Brain pericyte (primary cell): Measurements from ENCODE around the gene LPAR2.
A peak's percentile ranks its signal among the peaks of the same experiment; 100 is the strongest.
"Not testable (repeated sequence)": the region's sequence is repeated elsewhere in the genome, so short reads cannot be mapped to it uniquely, and the experiment has no call there.

Experiments
- DNase-seq: peaks from one replicate; pipeline ENCODE4 v3.0.0-alpha.2; 2012; ENCODE audit warnings: low read depth, low spot score

LPAR2 gene

DNA sequence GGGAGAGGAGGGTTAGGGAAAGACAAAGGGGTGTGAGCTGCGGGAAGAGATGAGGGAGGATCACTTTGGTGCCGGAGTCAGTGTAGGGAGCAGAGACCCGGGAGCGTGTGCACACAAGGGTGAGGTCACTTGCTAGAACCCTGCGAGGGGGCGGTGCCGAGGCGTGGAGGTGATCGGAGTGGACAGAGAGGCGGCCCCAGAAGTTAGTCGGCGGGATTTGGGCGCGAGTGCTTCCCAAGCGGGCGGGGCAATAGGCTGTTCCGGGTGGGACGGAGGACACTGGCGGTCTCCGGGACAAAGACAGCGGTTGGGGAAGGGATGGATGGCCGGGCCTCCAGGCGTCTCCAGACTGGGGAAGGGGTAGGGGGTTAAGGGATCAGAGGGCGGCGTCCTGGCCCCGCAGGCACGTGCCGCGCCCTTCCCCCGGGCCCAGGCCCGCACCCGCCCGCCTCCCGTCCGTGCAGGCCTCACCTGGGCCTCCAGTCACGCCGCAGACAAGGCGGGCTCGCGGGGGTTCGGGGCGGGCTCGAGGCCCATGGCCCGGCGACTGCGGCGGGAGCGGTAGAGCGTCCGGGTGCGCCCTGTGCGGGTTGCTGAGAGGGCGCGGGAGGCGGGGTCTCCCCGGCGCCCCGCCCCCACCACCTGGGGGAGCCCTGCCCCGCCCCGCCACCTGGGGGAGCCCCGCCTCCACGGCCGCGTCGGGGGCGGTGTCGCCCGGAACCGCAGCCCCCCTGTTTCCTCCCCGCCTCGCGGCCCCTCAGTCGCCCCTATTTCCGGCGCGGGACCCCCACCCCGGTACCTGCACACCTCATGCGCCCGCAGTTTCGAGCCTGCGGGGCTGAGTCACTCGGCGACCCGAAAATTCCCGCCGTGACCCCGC, at the start of gene LPAR2:
Gene LPAR2, minus strand, starts transcription at position 600 of the 880 bp plus-strand sequence. CDS start 945 bp downstream, outside the sequence.
- no peak for DNase-seq

DNA sequence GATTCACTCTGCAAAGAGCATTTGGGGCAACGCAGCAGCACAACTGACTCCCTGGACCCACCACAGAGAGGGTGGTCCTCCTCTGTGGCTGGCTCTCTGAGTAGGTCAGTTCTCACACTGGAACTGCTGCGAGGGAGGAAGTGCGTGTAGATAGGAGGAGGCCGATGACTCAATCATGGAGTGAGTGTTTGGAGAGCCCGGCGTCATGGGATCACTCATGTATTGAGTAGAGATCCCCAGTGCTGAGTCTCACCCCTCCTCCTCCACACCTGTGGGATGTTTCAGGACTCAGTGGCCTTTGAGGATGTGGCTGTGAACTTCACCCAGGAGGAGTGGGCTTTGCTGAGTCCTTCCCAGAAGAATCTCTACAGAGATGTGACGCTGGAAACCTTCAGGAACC, 49.6 kb upstream of the LPAR2 start:
- DNase-seq, result no peak

DNA sequence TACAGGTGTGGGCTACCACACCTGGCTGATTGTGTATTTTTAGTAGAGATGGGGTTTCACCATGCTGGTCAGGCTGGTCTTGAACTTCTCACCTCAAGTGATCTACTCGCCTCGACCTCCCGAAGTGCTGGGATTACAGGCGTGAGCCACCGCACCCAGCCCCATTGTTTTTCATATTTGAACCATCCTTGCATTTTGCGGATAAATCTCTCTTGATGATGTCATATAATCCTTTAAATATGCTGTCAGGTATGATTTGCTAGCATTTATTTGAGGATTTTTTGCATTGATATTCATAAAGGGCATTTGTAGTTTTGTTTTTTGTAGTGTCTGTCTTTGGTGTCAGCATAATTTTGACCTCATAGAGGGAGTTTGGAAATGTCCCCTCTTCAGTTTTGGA, 46.3 kb upstream of the LPAR2 start:
- DNase-seq, result no peak

DNA sequence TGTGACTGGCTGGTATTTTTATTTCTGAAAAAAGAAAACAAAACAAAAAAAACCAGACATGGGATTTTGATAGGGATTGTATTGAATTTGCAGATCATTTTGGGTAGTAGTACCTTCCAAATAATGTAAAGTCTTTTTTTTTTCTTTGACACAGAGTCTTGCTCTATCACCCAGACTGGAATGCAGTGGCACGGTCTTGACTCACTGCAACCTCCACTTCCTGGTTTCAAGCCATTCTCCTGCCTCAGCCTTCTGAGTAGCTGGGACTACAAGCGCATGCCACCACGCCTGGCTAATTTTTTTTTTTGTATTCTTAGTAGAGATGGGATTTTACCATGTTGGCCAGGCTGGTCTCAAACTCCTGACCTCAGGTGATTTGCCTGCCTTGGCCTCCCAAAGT, 44.8 kb upstream of the LPAR2 start:
- no peak for DNase-seq

DNA sequence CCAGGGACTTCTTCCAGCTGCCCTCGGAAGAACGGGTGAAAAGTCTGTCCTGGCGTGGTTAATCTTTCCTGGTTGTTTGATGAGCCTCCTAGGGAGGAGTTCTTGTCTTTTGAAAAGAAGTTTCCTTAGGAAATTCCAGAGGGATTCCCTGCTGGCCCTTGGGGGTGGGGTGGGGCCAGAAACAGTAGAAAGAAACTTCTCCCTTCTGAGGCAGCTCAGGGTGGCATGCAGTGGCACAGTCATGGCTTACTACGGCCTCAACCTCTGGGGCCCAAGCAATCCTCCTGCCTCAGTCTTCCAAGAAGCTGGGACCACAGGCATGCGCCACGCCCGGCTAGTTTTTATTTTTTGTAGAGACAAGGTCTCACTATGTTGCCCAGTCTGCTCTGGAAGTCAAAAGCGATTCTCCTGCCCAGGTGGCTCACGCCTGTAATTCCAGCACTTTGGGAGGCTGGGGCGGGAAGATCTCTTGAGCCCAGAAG, 42.1 kb upstream of the LPAR2 start:
- DNase-seq, result no peak

DNA sequence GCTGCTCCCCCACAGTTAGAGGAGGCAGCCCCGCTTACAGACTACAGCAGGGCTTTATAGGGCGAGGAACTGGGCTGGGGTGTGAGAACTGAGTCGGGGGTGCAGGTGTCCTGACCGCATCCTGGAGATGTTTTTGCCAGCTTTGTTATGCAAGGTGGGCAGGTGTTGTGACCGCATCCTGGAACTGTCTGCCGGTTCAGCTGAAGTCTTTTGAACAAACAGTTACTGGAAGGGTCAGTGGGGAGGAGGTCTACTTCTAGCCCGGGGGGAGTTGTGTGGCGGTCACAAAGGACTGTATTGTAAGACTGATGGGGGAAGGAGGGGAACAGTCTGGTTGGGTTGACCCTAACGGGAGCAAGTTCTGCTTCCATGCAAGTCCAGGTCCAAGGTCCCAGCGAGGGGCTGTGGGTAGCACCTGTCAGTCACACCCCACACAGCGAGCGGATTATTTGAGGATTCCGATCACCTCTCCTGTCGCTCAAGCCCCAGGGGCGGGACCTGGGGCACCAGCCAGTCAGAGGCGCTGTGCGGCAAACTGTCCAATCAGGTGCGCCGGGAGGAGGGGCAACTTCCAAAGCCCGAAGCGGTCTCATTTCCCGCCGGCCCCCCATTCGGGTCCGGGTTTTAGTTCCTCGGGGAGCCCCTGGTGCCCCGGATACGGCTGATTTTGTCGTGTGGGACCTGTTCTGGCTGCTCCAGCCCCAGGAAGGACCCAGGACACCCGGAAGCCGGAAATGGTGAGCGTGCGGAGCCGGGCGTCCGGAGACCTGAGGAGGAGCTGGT, 40.4 kb upstream of the LPAR2 start, which contains the start of gene ZNF101:
Gene ZNF101, plus strand, starts transcription at position 610 of the 783 bp plus-strand sequence. Its CDS starts 125 bp downstream, at position 735.
- DNase-seq, result peak; percentile 47

DNA sequence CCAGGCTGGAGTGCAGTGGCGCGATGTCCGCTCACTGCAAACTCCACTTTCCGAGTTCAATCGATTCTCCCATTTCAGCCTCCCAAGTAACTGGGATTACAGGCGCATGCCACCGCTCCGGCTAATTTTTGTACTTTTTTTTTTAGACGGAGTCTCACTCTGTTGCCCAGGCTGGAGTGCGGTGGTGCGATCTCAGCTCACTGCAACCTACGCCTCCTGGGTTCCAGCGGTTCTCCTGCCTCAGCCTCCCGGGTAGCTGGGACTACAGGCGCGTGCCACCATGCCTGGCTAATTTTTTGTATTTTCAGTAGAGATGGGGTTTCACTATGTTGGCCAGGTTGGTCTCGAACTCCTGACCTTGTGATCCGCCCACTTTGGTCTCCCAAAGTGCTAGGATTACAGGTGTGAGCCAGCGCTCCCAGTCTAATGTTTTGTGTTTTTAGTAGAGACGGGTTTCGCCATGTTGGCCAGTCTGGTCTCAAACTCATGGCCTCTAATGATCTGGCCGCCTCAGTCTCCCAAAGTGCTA, 37.5 kb upstream of the LPAR2 start:
- not testable (repeated sequence) for DNase-seq

DNA sequence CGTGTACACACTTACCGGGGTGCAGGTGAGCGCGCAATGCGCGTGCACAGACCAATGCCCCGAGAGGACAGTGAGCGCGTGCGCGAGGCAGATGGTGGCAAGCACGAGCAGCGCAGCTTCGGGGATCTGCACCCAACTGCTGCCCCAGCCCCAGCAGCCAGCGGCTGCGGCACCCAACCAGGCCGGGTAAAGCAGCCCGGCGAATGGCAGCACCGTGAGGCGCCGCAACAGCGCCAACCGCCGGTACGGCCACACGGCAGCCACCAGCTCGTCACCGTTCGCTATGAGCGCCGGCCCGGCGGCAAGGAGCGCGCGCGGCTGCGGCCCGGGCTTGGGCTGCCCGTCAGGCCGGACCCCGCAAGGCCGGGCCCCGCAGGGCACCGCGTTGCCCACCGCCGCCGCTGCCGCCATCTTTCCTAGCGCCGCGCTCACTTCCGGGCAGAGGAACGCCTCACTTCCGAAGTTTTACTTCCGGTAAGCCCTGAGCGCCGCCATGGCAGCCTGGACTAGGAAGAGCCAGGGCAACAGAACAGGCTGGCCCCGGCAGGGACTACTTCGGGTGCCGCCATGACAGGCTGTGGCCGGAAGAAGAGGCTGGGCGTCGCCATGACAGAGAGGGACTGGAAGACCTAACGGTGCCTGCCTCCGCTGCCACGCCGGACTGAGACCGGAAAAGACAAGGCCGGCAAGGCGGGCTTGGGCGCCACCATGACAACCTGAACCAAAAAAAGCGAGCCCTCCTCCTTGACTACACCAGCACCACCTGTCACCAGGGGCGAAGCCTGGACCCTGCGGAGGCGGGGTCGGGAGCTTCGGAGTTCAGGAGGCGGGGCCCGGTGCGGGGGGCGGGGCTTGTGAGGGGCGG, 35.5 kb upstream of the LPAR2 start, which contains the start of gene ATP13A1:
Gene ATP13A1, minus strand, starts transcription at position 421 of the 865 bp plus-strand sequence. Its CDS starts 10 bp downstream, at position 411.
- DNase-seq, result peak; percentile 92

DNA sequence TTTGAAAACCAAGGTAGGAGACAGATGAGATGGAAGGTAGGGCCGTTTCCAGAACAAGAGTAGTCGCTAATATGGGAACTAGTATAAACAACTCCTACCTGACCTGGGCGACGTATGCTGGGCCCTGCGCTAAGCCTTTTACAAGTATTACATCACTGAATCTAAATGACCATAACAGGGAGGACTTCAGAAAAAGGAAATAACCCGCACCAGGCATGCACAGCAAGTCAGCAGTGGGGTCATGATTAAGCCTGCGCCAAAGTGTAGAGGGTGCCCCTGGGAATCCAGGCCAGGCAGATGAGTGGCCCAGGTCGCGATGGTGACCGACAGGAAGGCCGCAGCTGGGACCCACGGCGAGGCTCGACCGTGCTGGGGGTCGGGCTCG, 34.8 kb upstream of the LPAR2 start:
- no peak for DNase-seq

DNA sequence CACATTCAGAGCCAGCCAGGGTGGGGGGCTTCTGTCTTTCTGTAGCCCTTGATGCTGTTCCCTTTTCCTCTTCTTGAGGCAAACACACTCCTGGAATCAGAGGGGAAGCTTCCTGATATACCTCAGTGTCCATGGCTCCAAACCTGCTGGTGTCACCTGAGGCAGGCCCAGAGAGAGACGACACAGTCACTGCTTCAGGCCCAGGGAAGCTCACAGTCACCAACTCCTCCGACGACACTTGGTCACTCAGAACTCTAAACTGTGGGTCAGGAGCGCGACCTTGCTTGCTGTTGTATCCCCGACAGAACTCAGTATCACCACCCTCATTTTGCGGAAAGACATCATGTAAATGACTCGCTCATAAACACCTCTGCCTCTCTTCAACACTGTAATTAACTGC, 34.3 kb upstream of the LPAR2 start:
- no peak for DNase-seq

DNA sequence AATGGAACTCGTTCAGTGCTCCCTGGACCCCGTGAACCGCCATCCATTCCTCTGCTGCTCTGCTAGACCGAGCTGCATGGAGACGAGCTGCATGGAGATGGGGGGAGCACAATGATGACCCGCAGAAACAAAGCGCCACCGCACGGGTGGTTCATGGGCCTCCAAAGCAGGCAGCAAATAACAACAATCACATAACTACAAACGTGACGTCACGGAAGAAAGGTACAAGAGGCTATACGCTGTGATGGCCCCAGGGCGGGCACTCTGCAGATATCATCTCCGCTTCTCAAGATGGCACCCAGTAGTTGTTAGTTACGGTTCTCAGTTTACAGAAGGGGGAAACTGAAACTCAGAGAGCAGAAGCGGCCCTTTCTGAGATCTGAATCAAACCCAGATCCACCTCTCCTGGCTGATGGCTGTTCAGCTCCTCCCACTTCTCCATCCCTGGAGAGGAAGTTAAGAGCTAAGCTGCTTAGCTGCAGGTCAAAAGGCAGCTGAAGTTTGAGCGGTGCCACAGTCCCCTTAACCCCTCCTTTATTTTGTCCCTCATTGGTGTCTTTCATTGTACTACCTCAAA, 33.7 kb upstream of the LPAR2 start:
- DNase-seq, result no peak

DNA sequence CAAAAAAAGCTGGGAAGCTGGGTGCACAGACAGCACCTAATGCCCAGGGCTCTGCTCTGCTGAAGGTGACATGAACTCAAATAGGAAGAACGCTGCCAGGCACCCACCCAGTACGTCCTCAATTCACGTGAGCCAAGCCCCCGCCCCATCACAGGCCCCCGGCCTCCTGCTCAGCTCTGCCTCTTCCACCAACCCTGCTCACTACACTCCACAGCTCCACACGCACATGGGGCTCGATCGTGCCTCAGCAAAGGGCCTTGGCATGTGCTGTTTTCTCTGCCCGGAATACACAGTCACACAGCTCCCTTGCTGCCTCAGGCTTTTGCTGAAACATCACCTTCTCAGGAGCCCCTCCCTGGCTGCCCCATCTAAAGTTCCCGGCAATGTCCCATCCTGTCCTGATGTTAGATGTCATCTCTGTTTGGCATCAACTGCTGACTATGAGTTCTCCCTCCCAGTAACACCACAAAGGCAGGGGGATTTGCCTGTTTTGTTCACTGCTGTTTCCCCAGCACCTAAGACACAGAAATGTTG, 33.2 kb upstream of the LPAR2 start:
- DNase-seq, result no peak

DNA sequence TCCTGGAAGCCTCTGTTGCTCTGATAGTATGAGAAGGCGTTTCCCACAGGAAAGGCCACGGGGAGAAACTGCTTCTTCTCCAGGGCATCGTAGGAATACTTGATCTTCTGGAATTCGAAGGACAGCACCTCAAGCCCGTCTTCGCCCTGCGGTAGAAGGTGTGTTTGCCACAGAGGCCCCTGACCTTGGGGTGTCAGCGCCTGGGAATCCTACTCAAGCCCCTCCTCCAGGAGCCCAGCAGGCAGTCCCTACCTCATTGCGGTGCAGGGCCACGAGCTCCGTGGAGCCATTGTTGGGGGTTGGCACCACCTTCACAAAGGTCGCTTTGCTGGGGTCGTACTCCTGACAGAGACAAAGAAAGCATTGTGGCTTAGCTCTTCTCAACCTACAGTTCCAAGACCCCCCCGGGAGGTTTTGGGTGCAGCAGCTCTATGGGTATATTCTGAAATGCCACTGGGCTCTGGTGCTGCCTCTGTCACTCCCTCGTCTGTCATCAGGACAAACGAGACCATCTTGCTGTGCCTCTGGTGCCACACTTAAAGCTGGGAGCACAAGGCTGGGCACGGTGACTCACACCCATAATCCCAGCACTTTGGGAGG, 31.7 kb upstream of the LPAR2 start:
- no peak for DNase-seq

DNA sequence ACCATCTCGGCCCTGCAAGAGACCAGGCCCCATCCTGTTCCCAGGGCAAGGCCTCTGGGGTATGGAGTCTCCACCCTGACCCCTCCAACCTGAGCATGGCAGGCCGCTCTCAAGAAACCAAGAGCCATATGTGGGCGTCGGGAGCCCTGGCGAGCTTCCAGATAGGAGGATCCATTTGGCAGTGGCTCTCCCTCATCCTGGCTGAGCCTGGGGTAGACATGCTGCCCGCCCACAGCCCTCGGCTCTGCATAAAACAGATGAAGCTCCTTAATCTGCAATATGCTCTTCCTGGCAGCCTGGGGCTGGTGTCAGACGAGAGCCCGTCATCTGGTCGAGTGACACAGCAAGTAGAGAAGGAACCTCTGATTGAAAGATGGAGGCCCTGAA, 29.4 kb upstream of the LPAR2 start:
- no peak for DNase-seq

DNA sequence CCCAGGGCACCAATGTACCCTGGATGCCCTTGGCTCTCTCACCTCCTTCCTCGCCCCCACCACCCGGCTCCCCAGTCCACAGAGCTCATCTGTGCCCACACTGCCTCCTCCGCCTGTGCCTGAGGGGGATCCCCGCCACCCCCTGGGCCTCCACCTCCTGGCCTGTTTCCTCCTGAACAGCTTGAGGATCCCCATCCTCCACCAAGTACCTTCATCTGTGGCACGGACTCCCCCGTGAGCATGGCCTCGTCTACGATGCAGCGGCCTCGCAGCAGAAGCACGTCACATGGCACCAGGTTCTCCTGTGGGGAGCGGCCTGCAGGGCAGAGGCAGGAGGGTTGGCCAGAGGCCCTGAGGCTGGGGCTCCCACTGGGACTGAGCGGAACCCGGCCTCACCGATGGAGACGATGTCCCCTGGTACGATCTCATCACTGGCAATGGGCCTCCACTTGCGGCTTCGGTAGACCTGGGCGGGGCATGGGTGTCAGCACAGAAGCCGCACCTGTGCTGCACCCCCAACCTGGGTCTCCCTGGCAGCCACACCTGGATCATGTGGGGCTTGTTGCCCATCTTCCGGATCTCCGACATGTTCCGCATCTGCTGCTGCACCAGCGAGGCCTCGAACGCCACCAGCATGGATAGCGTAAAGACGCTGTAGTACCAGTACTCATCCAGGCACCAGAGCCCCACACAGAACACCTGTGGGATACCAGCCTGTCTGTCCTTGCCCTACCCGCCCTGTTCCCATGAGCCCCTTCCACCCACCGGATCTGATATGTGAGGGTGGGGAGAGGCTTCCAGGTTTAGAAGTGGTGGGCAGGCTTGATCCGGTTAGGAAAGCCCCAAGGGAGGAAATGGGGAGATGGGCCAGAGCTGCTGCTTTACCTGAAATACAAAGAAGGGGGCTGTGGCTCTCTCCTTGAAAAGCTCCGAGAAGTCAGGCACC, 28.7 kb upstream of the LPAR2 start:
- no peak for DNase-seq

DNA sequence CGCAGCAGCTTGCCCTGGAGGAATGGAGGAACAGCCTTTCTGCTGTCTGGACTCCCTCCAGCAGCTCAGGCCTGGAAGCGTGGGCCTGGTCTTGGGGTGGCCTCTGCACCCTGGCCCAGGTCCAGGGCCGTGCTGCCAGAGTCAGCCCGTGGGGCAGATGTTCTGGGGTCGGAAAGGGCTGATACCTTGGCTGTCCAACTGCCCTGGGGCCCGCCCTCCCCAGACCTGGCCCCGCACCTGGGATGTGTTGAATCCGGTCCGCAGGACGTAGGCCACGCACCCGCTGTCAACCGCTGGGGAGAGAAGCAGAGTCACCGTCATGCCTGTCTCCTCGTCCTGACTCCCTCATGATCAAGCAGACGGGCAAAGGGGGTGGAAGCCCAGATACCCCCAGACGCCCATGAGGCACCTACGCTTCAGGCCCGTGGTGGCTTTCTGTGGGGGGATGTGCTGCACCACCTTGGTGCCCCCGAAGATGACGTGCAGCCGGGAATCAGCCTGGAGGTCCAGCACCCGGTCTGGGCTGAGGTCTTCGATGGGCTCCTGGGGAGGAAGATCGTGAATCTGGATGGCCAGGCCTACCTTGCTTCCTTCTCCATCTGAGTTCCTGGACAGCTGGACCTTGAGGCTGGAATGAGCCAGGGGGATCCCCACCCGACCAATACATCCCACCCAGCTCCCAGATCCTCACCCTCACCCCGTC, 27.8 kb upstream of the LPAR2 start:
- DNase-seq, result no peak

DNA sequence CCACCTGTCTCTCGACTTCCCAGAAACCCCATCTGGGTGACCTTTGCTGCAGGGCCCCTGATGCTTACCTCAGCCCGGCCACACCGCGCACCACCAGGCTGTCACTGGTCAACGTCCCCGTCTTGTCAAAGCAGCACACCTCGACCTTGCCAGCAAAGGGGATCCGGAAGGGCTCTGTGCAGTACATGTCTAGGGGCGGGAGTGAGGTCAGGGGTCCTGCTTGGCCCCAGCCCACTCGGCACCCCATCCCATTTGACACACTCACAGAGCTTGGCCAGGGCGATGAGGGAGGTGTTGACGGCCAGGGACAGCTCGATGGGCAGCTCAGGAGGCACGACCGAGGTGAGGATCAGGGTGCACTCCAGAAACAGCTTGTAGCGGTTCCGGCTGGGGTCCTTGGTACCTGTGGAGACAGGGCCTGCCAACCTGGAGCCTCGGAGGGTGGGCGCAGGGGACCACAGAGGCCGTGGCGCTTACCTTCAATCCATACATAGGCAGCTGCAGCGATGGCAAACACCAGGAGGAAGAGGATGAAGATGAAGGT, 27.1 kb upstream of the LPAR2 start:
- DNase-seq, result no peak

DNA sequence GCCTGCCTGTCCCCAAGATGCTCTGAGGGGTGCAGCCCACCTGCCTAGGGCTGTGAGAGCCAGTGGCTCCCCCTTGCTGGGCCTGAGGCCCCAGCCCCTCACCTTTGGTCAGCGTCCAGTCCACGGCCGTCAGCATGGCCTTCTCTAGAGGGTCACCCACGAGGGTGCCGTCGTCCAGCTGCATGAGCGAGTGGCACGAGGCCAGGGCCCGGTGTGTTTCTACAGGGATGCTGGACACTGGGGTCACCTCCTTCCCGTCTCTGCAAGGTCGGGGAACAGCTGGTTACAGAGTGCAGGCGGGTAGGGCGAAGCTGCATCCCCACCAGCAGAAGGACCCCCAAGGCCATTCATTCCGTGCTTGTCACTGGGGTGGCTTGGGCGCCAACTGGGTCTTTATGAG, 26.4 kb upstream of the LPAR2 start:
- DNase-seq, result no peak
